B cell (primary cell): Measurements from ENCODE around the gene WFDC2. TPM values are rescaled to one million over a fixed set of nuclear protein-coding genes. Genes with fewer than 3 reads are reported as not detected.

Experiments
- ATAC-seq: fragments of 200-7000 bp; cut with Tn5 transposase; one replicate; pipeline ENCODE4 v1.10.0; 2021; ENCODE audit warnings: low read depth, mild to moderate bottlenecking, moderate number of reproducible peaks, moderate library complexity
- CTCF ChIA-PET: fragments of 350-600 bp; sonication (Branson Sonifier 250); formaldehyde crosslinking; loops from one replicate; lab custom pipeline; 2021; ENCODE audit warnings: antibody characterized with exemption, inconsistent platforms; lab: Charles Lee
- POLR2A ChIA-PET: fragments of 350-600 bp; sonication (Branson Sonifier 250); formaldehyde crosslinking; loops from one replicate; lab custom pipeline; 2021; ENCODE audit warnings: antibody characterized with exemption; lab: Charles Lee
- DNase-seq: peaks from one replicate; pipeline ENCODE4 v3.0.0; 2013
- H2AFZ ChIP-seq: 2 replicates; pipeline ENCODE4 v1.6.1; 2012; ENCODE audit warnings: mild to moderate bottlenecking, low read depth, low read length; ENCODE audit not compliant: insufficient read depth, poor library complexity, severe bottlenecking
- H3K27ac ChIP-seq, 2 donors: 1 replicate in 1 of 2; 2 replicates in 1 of 2; pipeline ENCODE4 v1.5.1; 2012 to 2013; ENCODE audit warnings: low read length in 2 of 2, mild to moderate bottlenecking in 2 of 2, moderate library complexity in 1 of 2
- H3K27me3 ChIP-seq, 4 experiments: fragments of 200-600 bp in 1 of 4; sonication (generic) in 1 of 4; replicated peaks in 1 of 4; 1 replicate in 2 of 4; 2 replicates in 2 of 4; pipeline versions ENCODE4 v1.6.1 to v1.7.0; 2013 to 2016; ENCODE audit warnings: low read length in 3 of 4, mild to moderate bottlenecking in 2 of 4, mixed read lengths in 1 of 4, moderate library complexity in 1 of 4; ENCODE audit not compliant: insufficient read depth in 4 of 4, control insufficient read depth in 3 of 4; ENCODE audit errors: control extremely low read depth in 1 of 4
- H3K36me3 ChIP-seq, 2 experiments: replicated peaks in 1 of 2; 1 replicate in 1 of 2; 2 replicates in 1 of 2; pipeline versions ENCODE4 v1.6.1 to v1.7.1; 2013; ENCODE audit warnings: low read length in 1 of 2; ENCODE audit not compliant: insufficient read depth in 2 of 2, control insufficient read depth in 1 of 2; ENCODE audit errors: control extremely low read depth in 1 of 2, extremely low read depth in 1 of 2
- H3K4me1 ChIP-seq, 2 donors: fragments of 200-600 bp in 1 of 2; sonication (generic) in 1 of 2; 1 replicate in 1 of 2; 2 replicates in 1 of 2; pipeline versions ENCODE4 v1.5.1 to v1.6.1; 2013 to 2017; ENCODE audit warnings: low read length in 2 of 2; ENCODE audit not compliant: control insufficient read depth in 2 of 2, insufficient read depth in 2 of 2
- H3K4me2 ChIP-seq: replicated peaks from 2 replicates; pipeline ENCODE3; 2012; ENCODE audit warnings: mild to moderate bottlenecking, low read depth, low read length; ENCODE audit not compliant: poor library complexity, severe bottlenecking
- H3K4me3 ChIP-seq, 5 experiments: fragments of 200-600 bp in 1 of 5; sonication (generic) in 1 of 5; 1 replicate in 3 of 5; 2 replicates in 2 of 5; pipeline versions ENCODE4 v1.5.1 to v1.7.0; 2011 to 2016; ENCODE audit warnings: low read length in 4 of 5, mild to moderate bottlenecking in 4 of 5, low read depth in 2 of 5, control low read depth in 1 of 5, moderate library complexity in 1 of 5; ENCODE audit not compliant: insufficient read depth in 1 of 5; ENCODE audit errors: control extremely low read depth in 1 of 5, extremely low read depth in 1 of 5
- H3K79me2 ChIP-seq: fragments of 200-600 bp; sonication (generic); one replicate; pipeline ENCODE4 v1.6.0; 2016; ENCODE audit warnings: low read length; ENCODE audit not compliant: control insufficient read depth, insufficient read depth
- H3K9ac ChIP-seq: fragments of 200-600 bp; sonication (generic); 2 replicates; pipeline ENCODE4 v1.6.1; 2017; ENCODE audit warnings: mild to moderate bottlenecking, low read length, moderate library complexity
- H3K9me3 ChIP-seq, 3 donors: one replicate each; pipeline versions ENCODE4 v1.6.1 to v1.7.1; 2013; ENCODE audit warnings: low read length in 2 of 3; ENCODE audit not compliant: control insufficient read depth in 2 of 3, insufficient read depth in 1 of 3; ENCODE audit errors: control extremely low read depth in 1 of 3
- H4K20me1 ChIP-seq: 2 replicates; pipeline ENCODE4 v1.6.0; 2012; ENCODE audit warnings: mild to moderate bottlenecking, low read length; ENCODE audit not compliant: insufficient read depth, control insufficient read depth, poor library complexity, severe bottlenecking
- H3K27ac Mint-ChIP-seq: one replicate; pipeline ENCODE4 v1.8.0; 2021; ENCODE audit warnings: mixed read lengths
- H3K27me3 Mint-ChIP-seq: one replicate; pipeline ENCODE4 v1.8.0; 2021; ENCODE audit warnings: mixed read lengths
- H3K4me1 Mint-ChIP-seq: one replicate; pipeline ENCODE4 v1.8.0; 2021; ENCODE audit warnings: mixed read lengths
- H3K4me3 Mint-ChIP-seq: one replicate; pipeline ENCODE4 v1.8.0; 2021; ENCODE audit warnings: mixed read lengths
- H3K9me3 Mint-ChIP-seq: one replicate; pipeline ENCODE4 v1.8.0; 2022; ENCODE audit warnings: mixed read lengths; ENCODE audit not compliant: insufficient read depth
- EZH2 ChIP-seq: IDR thresholded peaks from 2 replicates; pipeline ENCODE4 v1.6.1; 2012; ENCODE audit warnings: borderline replicate concordance, low read depth, mild to moderate bottlenecking, moderate library complexity, low read length; ENCODE audit not compliant: insufficient read depth, poor library complexity, severe bottlenecking
- WGBS: methylation state at CpG from one replicate; pipeline ENCODE4 v1.1.5; 2013; ENCODE audit warnings: missing lambda C conversion rate; ENCODE audit not compliant: insufficient coverage; 5-methylcytosine and 5-hydroxymethylcytosine counted together
- intact Hi-C: fragments of 100-400 bp; cut with micrococcal nuclease; formaldehyde crosslinking; loops from one replicate; pipeline ENCODE4 v1.10.0; 2022
- polyA plus RNA-seq: library from polyadenylated mRNA; depleted of rRNA; stranded (reverse); fragments of >200 nt; gene quantifications from 2 replicates; pipeline ENCODE4 v1.2.3, GENCODE V29; 2012
- total RNA-seq, 2 donors: library from RNA; stranded (reverse); fragments of 120-200 nt in 1 of 2; gene quantifications; 1 replicate in 1 of 2; 2 replicates in 1 of 2; pipeline versions ENCODE4 v1.2.3 to v1.2.4, GENCODE V29; 2013 to 2022
- TF ChIP-seq, protein P1 (sequence below): fragments of 200-600 bp; IDR thresholded peaks from one replicate; pipeline ENCODE4 v1.8.0; 2022; ENCODE audit warnings: antibody characterized with exemption, mild to moderate bottlenecking

Gene WFDC2
- total and polyA plus RNA-seq, 2 donors (not counting 1 experiment from before 2014, with no cell fraction given), result 0.81 TPM; not detected in 1

DNA sequence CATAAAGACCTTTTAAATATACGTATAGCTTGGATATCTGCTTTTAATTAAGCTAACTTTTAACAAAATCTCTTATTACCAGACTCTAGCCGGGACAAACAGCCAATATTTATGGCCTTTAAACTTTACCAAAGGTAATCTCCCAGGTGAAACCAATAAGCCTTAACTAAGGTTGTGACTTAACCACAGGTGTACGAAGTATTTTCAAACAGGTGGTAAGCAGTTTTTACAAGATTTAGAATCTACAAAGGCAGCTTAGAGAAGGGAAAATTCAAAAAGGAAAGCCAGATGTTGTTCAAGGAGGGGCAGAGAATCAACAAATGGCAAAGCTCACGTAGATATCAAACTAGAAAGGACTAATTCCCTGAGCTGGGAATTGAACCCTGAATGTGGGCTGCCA lies 15.8 kb downstream of the WFDC2 start:
- Mint-ChIP-seq H3K9me3 (no peaks in the 10 kb centered on the region), H3K27ac (no peak overlapping the region), H3K4me3 (no peak overlapping the region), H3K4me1 (no peaks in the 10 kb centered on the region), H3K27me3 (peaks cover 55% of the 10 kb centered on the region)
- Histone ChIP-seq H3K4me1 (no peaks in the 10 kb centered on the region), H3K27ac (no peak overlapping the region), H3K9ac (no peak overlapping the region), H3K36me3 (no peaks in the 10 kb centered on the region), H3K9me3 (no peaks in the 10 kb centered on the region), H3K4me3 (no peak overlapping the region), H3K4me2 (no peak overlapping the region), H4K20me1 (no peaks in the 10 kb centered on the region), H3K27me3 (peaks cover 0 to 33% (median 9%) of the 10 kb centered on the region in 4 experiments), H3K79me2 (no peaks in the 10 kb centered on the region), H2AFZ (no peak overlapping the region)
- 85% methylated on average over 2 of the region's 4 CpGs for WGBS
- CTCF ChIA-PET, result interaction anchor here (0.7 to 2.4 kb wide), 8 partner anchors 14 to 354 kb away, joined by 3 to 13 read pairs (median 4); partner anchors contain the start of gene SYS1
- intact Hi-C loops, result no loop called here
- DNase-seq (no peak), ATAC-seq (no peak)
- TF ChIP-seq, protein P1, sequence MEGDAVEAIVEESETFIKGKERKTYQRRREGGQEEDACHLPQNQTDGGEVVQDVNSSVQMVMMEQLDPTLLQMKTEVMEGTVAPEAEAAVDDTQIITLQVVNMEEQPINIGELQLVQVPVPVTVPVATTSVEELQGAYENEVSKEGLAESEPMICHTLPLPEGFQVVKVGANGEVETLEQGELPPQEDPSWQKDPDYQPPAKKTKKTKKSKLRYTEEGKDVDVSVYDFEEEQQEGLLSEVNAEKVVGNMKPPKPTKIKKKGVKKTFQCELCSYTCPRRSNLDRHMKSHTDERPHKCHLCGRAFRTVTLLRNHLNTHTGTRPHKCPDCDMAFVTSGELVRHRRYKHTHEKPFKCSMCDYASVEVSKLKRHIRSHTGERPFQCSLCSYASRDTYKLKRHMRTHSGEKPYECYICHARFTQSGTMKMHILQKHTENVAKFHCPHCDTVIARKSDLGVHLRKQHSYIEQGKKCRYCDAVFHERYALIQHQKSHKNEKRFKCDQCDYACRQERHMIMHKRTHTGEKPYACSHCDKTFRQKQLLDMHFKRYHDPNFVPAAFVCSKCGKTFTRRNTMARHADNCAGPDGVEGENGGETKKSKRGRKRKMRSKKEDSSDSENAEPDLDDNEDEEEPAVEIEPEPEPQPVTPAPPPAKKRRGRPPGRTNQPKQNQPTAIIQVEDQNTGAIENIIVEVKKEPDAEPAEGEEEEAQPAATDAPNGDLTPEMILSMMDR, result no peak
- POLR2A ChIA-PET, result no interaction called here

DNA sequence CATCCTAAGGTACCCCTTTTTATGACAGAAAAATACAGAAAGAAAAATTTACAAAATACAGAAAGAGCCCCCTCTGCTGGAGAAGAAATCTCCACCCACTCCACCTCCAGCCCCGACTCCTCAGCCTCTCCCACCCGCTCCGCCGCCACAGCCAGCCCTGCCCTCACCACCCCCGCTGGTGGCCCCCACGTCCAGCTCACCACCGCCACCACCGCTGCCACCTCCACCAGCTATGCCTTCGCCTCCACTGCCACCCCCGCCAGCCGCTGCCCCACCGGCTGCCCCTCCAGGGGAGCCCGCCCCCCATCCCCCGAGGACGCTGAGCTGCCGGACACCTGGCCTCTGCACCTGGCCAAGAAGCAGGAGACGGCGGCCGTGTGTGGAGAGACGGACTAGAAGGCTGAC lies 17.7 kb downstream of the WFDC2 start:
- no peak overlapping the region for H3K4me3 ChIP-seq
- no peaks in the 10 kb centered on the region for H3K79me2 ChIP-seq
- POLR2A ChIA-PET, result no interaction called here
- H3K4me1 Mint-ChIP-seq, result no peaks in the 10 kb centered on the region
- no peak overlapping the region for H3K4me2 ChIP-seq
- WGBS, result 34% methylated on average over 12 of the region's 20 CpGs
- TF ChIP-seq EZH2, result no peak
- TF ChIP-seq, protein P1, result peak; percentile 30
- CTCF ChIA-PET, result interaction anchor here (0.7 to 2.4 kb wide), 3 partner anchors 48 to 164 kb away, joined by 3 to 13 read pairs (median 3); partner anchors contain the start of gene SYS1
- no peak overlapping the region for H3K9ac ChIP-seq
- intact Hi-C loops, result no loop called here
- DNase-seq (peak; percentile 27), ATAC-seq (no peak)
- no peak overlapping the region for H3K4me3 Mint-ChIP-seq
- no peaks in the 10 kb centered on the region for H3K36me3 ChIP-seq
- no peaks in the 10 kb centered on the region for H3K9me3 Mint-ChIP-seq
- no peak overlapping the region for H2AFZ ChIP-seq
- no peak overlapping the region for H3K27ac Mint-ChIP-seq
- H3K27ac ChIP-seq, result no peak overlapping the region
- H3K27me3 ChIP-seq, result peaks cover 0 to 21% (median 5%) of the 10 kb centered on the region in 4 experiments
- no peaks in the 10 kb centered on the region for H3K9me3 ChIP-seq
- H4K20me1 ChIP-seq, result no peaks in the 10 kb centered on the region
- H3K27me3 Mint-ChIP-seq, result peaks cover 46% of the 10 kb centered on the region
- H3K4me1 ChIP-seq, result no peaks in the 10 kb centered on the region
